Fibroblast of skin of right quadriceps (primary cell): ENCODE results near the gene CHST13.

Source experiments
- DNase-seq: peaks from one replicate; pipeline ENCODE4 v3.0.0-alpha.2; 2013

Gene CHST13

GRCh38 chr3:126488185-126488584 lies 35.8 kb upstream of the CHST13 start:
- DNase-seq = no peak

GRCh38 chr3:126488886-126489569 lies 34.9 kb upstream of the CHST13 start:
- no peak for DNase-seq

- DNase-seq = no peak
Observed at GRCh38 chr3:126490619-126491018, 33.3 kb upstream of the CHST13 start.

- no peak for DNase-seq
Observed at GRCh38 chr3:126491221-126492013, 32.5 kb upstream of the CHST13 start.

- DNase-seq = no peak
Observed at GRCh38 chr3:126493051-126493450, 30.9 kb upstream of the CHST13 start.

GRCh38 chr3:126493739-126494138 lies 30.2 kb upstream of the CHST13 start:
- DNase-seq = no peak

GRCh38 chr3:126494204-126494969 lies 29.6 kb upstream of the CHST13 start:
- DNase-seq = no peak

GRCh38 chr3:126494970-126495230 lies 29.1 kb upstream of the CHST13 start:
- DNase-seq = no peak

- DNase-seq = no peak
Observed at GRCh38 chr3:126495786-126496185, 28.2 kb upstream of the CHST13 start.

- DNase-seq = no peak
Observed at GRCh38 chr3:126496894-126497850, 26.8 kb upstream of the CHST13 start.

GRCh38 chr3:126497956-126498355 lies 26.0 kb upstream of the CHST13 start:
- no peak for DNase-seq

- no peak for DNase-seq
Observed at GRCh38 chr3:126498461-126498860, 25.5 kb upstream of the CHST13 start.

- DNase-seq = no peak
Observed at GRCh38 chr3:126498929-126499328, 25.0 kb upstream of the CHST13 start.

- no peak for DNase-seq
Observed at GRCh38 chr3:126499401-126499800, 24.6 kb upstream of the CHST13 start.

- no peak for DNase-seq
Observed at GRCh38 chr3:126500016-126500415, 23.9 kb upstream of the CHST13 start.

- DNase-seq = no peak
Observed at GRCh38 chr3:126501054-126501453, 22.9 kb upstream of the CHST13 start.

GRCh38 chr3:126501736-126502135 lies 22.2 kb upstream of the CHST13 start:
- no peak for DNase-seq

- no peak for DNase-seq
Observed at GRCh38 chr3:126502656-126503055, 21.3 kb upstream of the CHST13 start.

GRCh38 chr3:126503701-126504100 lies 20.3 kb upstream of the CHST13 start:
- no peak for DNase-seq

- no peak for DNase-seq
Observed at GRCh38 chr3:126507886-126508285, 16.1 kb upstream of the CHST13 start.

GRCh38 chr3:126508564-126508964 lies 15.4 kb upstream of the CHST13 start:
- no peak for DNase-seq

- no peak for DNase-seq
Observed at GRCh38 chr3:126509597-126510307, 14.2 kb upstream of the CHST13 start.
